Suprapubic skin (tissue), 4 donors: ENCODE results near the gene INPP4B.

ENCODE experiments used
- EP300 ChIP-seq: sonication (generic); formaldehyde crosslinking; IDR thresholded peaks from one replicate; pipeline ENCODE4 v1.6.1; 2017; ENCODE audit warnings: antibody characterized with exemption
- POLR2A ChIP-seq, 2 donors: fragments of 450-650 bp; IDR thresholded peaks; one replicate each; pipeline ENCODE4 v1.6.1; 2017; ENCODE audit warnings: antibody characterized with exemption in 2 of 2, mild to moderate bottlenecking in 2 of 2, moderate library complexity in 2 of 2
- POLR2AphosphoS5 ChIP-seq, 3 donors: sonication (generic); formaldehyde crosslinking; IDR thresholded peaks; one replicate each; pipeline ENCODE4 v1.6.1; 2017; ENCODE audit warnings: antibody characterized with exemption in 3 of 3
- TF ChIP-seq, protein P1 (sequence below), 2 donors: fragments of 200-600 bp in 1 of 2; fragments of 450-650 bp in 1 of 2; sonication (generic) in 1 of 2; IDR thresholded peaks; one replicate each; pipeline ENCODE4 v1.5.1; 2016 to 2019; ENCODE audit warnings: antibody characterized with exemption in 2 of 2, mild to moderate bottlenecking in 1 of 2, moderate library complexity in 1 of 2

- TF ChIP-seq EP300 (no peak), POLR2A (IDR thresholded peaks at IDR 0.05) (no peak), POLR2AphosphoS5 (IDR thresholded peaks at IDR 0.05) (no peak)
- TF ChIP-seq, protein P1, sequence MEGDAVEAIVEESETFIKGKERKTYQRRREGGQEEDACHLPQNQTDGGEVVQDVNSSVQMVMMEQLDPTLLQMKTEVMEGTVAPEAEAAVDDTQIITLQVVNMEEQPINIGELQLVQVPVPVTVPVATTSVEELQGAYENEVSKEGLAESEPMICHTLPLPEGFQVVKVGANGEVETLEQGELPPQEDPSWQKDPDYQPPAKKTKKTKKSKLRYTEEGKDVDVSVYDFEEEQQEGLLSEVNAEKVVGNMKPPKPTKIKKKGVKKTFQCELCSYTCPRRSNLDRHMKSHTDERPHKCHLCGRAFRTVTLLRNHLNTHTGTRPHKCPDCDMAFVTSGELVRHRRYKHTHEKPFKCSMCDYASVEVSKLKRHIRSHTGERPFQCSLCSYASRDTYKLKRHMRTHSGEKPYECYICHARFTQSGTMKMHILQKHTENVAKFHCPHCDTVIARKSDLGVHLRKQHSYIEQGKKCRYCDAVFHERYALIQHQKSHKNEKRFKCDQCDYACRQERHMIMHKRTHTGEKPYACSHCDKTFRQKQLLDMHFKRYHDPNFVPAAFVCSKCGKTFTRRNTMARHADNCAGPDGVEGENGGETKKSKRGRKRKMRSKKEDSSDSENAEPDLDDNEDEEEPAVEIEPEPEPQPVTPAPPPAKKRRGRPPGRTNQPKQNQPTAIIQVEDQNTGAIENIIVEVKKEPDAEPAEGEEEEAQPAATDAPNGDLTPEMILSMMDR (IDR thresholded peaks at IDR 0.05): no peak
Observed at GRCh38 chr4:142356118-142356759, 489.9 kb downstream of the INPP4B start.
